NB4 (cell line): ENCODE measurements around the gene TMEM17.

ENCODE experiments used
- DNase-seq: peaks from one replicate; pipeline ENCODE4 v3.0.0; 2010; ENCODE audit warnings: low read depth
- H3K4me3 ChIP-seq: one replicate; pipeline ENCODE4 v1.5.1; 2011; ENCODE audit warnings: mild to moderate bottlenecking, low read depth, low read length, moderate library complexity
- MYC ChIP-seq: IDR thresholded peaks from 2 replicates; pipeline ENCODE4 v1.6.1; 2011; ENCODE audit warnings: low read depth, low read length
- POLR2A ChIP-seq: IDR thresholded peaks from 2 replicates; pipeline ENCODE4 v1.6.1; 2011; ENCODE audit warnings: mild to moderate bottlenecking; ENCODE audit not compliant: insufficient read length; ENCODE audit errors: extremely low read depth
- TF ChIP-seq, protein P1 (sequence below): IDR thresholded peaks from one replicate; pipeline ENCODE4 v1.5.1; 2012; ENCODE audit warnings: low read depth, low read length
- TF ChIP-seq, protein P2 (sequence below): IDR thresholded peaks from 2 replicates; pipeline ENCODE4 v1.6.1; 2011; ENCODE audit warnings: low read depth, low read length

TMEM17 gene

GRCh38 chr2:62501069-62501468 lies 4.9 kb downstream of the TMEM17 start:
- DNase-seq: no peak
- TF ChIP-seq POLR2A (no peak), MYC (no peak)
- TF ChIP-seq, protein P1, sequence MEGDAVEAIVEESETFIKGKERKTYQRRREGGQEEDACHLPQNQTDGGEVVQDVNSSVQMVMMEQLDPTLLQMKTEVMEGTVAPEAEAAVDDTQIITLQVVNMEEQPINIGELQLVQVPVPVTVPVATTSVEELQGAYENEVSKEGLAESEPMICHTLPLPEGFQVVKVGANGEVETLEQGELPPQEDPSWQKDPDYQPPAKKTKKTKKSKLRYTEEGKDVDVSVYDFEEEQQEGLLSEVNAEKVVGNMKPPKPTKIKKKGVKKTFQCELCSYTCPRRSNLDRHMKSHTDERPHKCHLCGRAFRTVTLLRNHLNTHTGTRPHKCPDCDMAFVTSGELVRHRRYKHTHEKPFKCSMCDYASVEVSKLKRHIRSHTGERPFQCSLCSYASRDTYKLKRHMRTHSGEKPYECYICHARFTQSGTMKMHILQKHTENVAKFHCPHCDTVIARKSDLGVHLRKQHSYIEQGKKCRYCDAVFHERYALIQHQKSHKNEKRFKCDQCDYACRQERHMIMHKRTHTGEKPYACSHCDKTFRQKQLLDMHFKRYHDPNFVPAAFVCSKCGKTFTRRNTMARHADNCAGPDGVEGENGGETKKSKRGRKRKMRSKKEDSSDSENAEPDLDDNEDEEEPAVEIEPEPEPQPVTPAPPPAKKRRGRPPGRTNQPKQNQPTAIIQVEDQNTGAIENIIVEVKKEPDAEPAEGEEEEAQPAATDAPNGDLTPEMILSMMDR: no peak
- TF ChIP-seq, protein P2, sequence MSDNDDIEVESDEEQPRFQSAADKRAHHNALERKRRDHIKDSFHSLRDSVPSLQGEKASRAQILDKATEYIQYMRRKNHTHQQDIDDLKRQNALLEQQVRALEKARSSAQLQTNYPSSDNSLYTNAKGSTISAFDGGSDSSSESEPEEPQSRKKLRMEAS: no peak
- H3K4me3 ChIP-seq: no peak overlapping the region

- TF ChIP-seq, protein P2: no peak
- TF ChIP-seq MYC (no peak), POLR2A (no peak)
- TF ChIP-seq, protein P1: no peak
Measured at GRCh38 chr2:62499430-62500060, 6.5 kb downstream of the TMEM17 start.

GRCh38 chr2:62498739-62499138 lies 7.3 kb downstream of the TMEM17 start:
- DNase-seq: no peak
- no peak overlapping the region for H3K4me3 ChIP-seq
- no peak for TF ChIP-seq POLR2A
- TF ChIP-seq, protein P1: no peak
- no peak for TF ChIP-seq MYC
- TF ChIP-seq, protein P2: no peak

More at GRCh38 chr2:62499430-62500060, 6.5 kb downstream of the TMEM17 start:
- DNase-seq: no peak
- no peak overlapping the region for H3K4me3 ChIP-seq

GRCh38 chr2:62495761-62496160 lies 10.2 kb downstream of the TMEM17 start:
- TF ChIP-seq, protein P2: no peak
- TF ChIP-seq, protein P1: no peak
- no peak for TF ChIP-seq MYC
- no peak for TF ChIP-seq POLR2A
- no peak for DNase-seq
- no peak overlapping the region for H3K4me3 ChIP-seq

DNA sequence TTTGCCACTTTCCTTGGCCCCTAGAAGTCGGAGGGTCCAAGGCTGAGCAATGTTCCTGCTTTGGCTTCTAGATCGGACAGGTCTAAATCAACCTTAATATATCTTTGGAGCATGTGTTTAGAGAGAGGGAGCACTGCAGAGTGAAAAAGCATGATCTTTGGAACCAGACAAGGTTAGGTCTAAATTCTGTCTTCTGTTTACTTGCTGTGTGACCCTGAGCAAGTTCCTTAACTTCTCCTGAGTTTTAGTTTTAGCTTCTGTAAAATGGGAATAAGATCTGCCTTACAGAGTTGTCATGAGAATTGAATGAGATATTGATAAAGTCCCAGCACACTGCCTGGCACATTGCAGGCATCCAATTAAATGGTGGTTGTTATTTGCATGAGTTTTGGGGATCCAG lies 13.9 kb downstream of the TMEM17 start:
- TF ChIP-seq MYC: no peak
- TF ChIP-seq, protein P2: no peak
- TF ChIP-seq, protein P1: no peak
- TF ChIP-seq POLR2A: no peak
- DNase-seq: no peak
- H3K4me3 ChIP-seq: no peak overlapping the region

DNA sequence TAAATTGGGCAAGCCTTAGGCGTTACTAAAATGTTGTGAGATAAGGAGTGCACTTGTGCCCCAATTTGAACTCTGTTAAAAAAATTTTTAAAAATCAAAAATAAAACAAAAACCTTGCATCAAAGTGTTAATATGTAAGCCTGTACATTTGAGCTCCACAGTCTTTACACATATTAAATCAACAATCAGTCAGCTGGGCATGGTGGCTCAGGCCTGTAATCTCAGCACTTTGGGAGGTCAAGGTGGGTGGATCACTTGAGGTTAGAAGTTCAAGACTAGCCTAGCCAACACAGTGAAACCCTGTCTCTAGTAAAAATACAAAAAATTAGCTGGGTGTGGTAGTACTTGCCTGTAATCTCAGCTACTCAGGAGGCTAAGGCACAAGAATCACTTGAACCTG lies 16.3 kb downstream of the TMEM17 start:
- H3K4me3 ChIP-seq: no peak overlapping the region
- TF ChIP-seq, protein P1: no peak
- TF ChIP-seq MYC (no peak), POLR2A (no peak)
- TF ChIP-seq, protein P2: no peak
- DNase-seq: no peak
